IMR-90 (cell line): ENCODE data around the gene CTSS. TPM values are rescaled to one million over a fixed set of nuclear protein-coding genes. Genes with fewer than 3 reads are reported as not detected.

Experiments used
- ATAC-seq: fragments of 200-7000 bp; cut with Tn5 transposase; 2 replicates; pipeline ENCODE4 v1.9.1; 2020; ENCODE audit warnings: low read depth, mild to moderate bottlenecking, moderate library complexity
- BruUV-seq: library from RNA; stranded (reverse); fragments of 400-500 nt; replicated peaks from 2 replicates; lab custom pipeline; 2021; lab: Mats Ljungman, UMichigan
- CTCF ChIA-PET: fragments of 300-600 bp; formaldehyde crosslinking; extraction: SDS; loops from one replicate; lab custom pipeline; 2021; ENCODE audit warnings: antibody characterized with exemption; lab: Yijun Ruan, JAX
- POLR2A ChIA-PET: fragments of 300-600 bp; sonication (Branson Sonifier 250); formaldehyde crosslinking; loops from one replicate; lab custom pipeline; 2022; ENCODE audit warnings: antibody characterized with exemption; ENCODE audit not compliant: unreplicated experiment; lab: Charles Lee
- DNase-seq: peaks from one replicate; pipeline ENCODE4 v3.0.0; 2013
- H2AFZ ChIP-seq: replicated peaks from 2 replicates; pipeline ENCODE3; 2013; ENCODE audit warnings: low read length, mild to moderate bottlenecking; ENCODE audit not compliant: poor library complexity
- H2AK5ac ChIP-seq: 2 replicates; pipeline ENCODE4 v1.6.1; 2013; ENCODE audit warnings: low read depth, low read length, inconsistent platforms
- H2AK9ac ChIP-seq: replicated peaks from 2 replicates; pipeline ENCODE3; 2013; ENCODE audit warnings: mild to moderate bottlenecking, low read depth, low read length, moderate library complexity; ENCODE audit not compliant: poor library complexity
- H2BK120ac ChIP-seq: 2 replicates; pipeline ENCODE4 v1.6.1; 2013; ENCODE audit warnings: low read depth, low read length, inconsistent platforms
- H2BK15ac ChIP-seq: 3 replicates; pipeline ENCODE4 v1.6.1; 2013; ENCODE audit warnings: low read depth, low read length, inconsistent platforms
- H2BK20ac ChIP-seq: 2 replicates; pipeline ENCODE4 v1.6.1; 2013; ENCODE audit warnings: low read depth, mild to moderate bottlenecking, inconsistent platforms, low read length, moderate library complexity
- H2BK5ac ChIP-seq: 2 replicates; pipeline ENCODE4 v1.6.1; 2013; ENCODE audit warnings: mild to moderate bottlenecking, low read depth, low read length, inconsistent platforms; ENCODE audit not compliant: poor library complexity, severe bottlenecking
- H3K14ac ChIP-seq: replicated peaks from 2 replicates; pipeline ENCODE4 v1.6.1; 2013; ENCODE audit warnings: low read depth, low read length, inconsistent platforms
- H3K18ac ChIP-seq: 2 replicates; pipeline ENCODE4 v1.6.1; 2013; ENCODE audit warnings: low read depth, low read length, control low read depth
- H3K23ac ChIP-seq: 2 replicates; pipeline ENCODE4 v1.6.1; 2013; ENCODE audit warnings: low read depth, low read length, inconsistent platforms
- H3K27ac ChIP-seq: 2 replicates; pipeline ENCODE4 v1.5.1; 2013; ENCODE audit warnings: mild to moderate bottlenecking, control low read depth, low read length; ENCODE audit not compliant: insufficient read depth
- H3K27me3 ChIP-seq: 2 replicates; pipeline ENCODE4 v1.6.1; 2013; ENCODE audit warnings: low read length; ENCODE audit not compliant: control insufficient read depth, insufficient read depth
- H3K36me3 ChIP-seq: 2 replicates; pipeline ENCODE4 v1.6.1; 2013; ENCODE audit warnings: low read length, mixed read lengths; ENCODE audit not compliant: control insufficient read depth, insufficient read depth
- H3K4ac ChIP-seq: 2 replicates; pipeline ENCODE4 v1.6.1; 2013; ENCODE audit warnings: low read depth, low read length, inconsistent platforms
- H3K4me1 ChIP-seq: 2 replicates; pipeline ENCODE4 v1.6.1; 2013; ENCODE audit warnings: low read length, mixed read lengths; ENCODE audit not compliant: control insufficient read depth, insufficient read depth
- H3K4me2 ChIP-seq: 2 replicates; pipeline ENCODE4 v1.6.1; 2013; ENCODE audit warnings: low read depth, mild to moderate bottlenecking, control low read depth, low read length, moderate library complexity
- H3K4me3 ChIP-seq: 2 replicates; pipeline ENCODE4 v1.5.1; 2013; ENCODE audit warnings: low read depth, mild to moderate bottlenecking, control low read depth, low read length, moderate library complexity; ENCODE audit not compliant: insufficient read depth
- H3K56ac ChIP-seq: 2 replicates; pipeline ENCODE4 v1.6.1; 2013; ENCODE audit warnings: low read length, inconsistent platforms; ENCODE audit not compliant: insufficient read depth; ENCODE audit errors: extremely low read depth
- H3K79me1 ChIP-seq, 2 experiments: 2 replicates each; pipeline ENCODE4 v1.6.1; 2013; ENCODE audit warnings: low read length in 2 of 2, inconsistent platforms in 1 of 2, low read depth in 1 of 2
- H3K9ac ChIP-seq: 2 replicates; pipeline ENCODE4 v1.6.1; 2013; ENCODE audit warnings: low read depth, low read length, control low read depth
- H3K9me1 ChIP-seq: 2 replicates; pipeline ENCODE4 v1.6.1; 2013; ENCODE audit warnings: low read length, inconsistent platforms; ENCODE audit not compliant: insufficient read depth
- H3K9me3 ChIP-seq: 2 replicates; pipeline ENCODE4 v1.6.1; 2013; ENCODE audit warnings: low read length; ENCODE audit not compliant: control insufficient read depth, insufficient read depth
- H4K20me1 ChIP-seq: 2 replicates; pipeline ENCODE4 v1.6.1; 2013; ENCODE audit warnings: low read length, inconsistent platforms; ENCODE audit not compliant: insufficient read depth
- H4K5ac ChIP-seq: 2 replicates; pipeline ENCODE4 v1.6.1; 2013; ENCODE audit warnings: mild to moderate bottlenecking, low read depth, low read length, control low read depth
- H4K8ac ChIP-seq, 2 experiments: 2 replicates each; pipeline ENCODE4 v1.6.1; 2013; ENCODE audit warnings: low read depth in 2 of 2, low read length in 2 of 2, control low read depth in 1 of 2, inconsistent platforms in 1 of 2
- H4K91ac ChIP-seq: 2 replicates; pipeline ENCODE4 v1.6.1; 2013; ENCODE audit warnings: low read depth, low read length, inconsistent platforms; ENCODE audit not compliant: insufficient read depth
- CEBPB ChIP-seq: IDR thresholded peaks from 2 replicates; pipeline ENCODE4 v1.6.1; 2012; ENCODE audit warnings: low read depth, low read length, improper control_type of control experiment
- MAFK ChIP-seq: IDR thresholded peaks from 2 replicates; pipeline ENCODE4 v1.6.1; 2012; ENCODE audit warnings: low read depth, low read length, improper control_type of control experiment
- MXI1 ChIP-seq: IDR thresholded peaks from 2 replicates; pipeline ENCODE4 v1.6.1; 2012; ENCODE audit warnings: low read depth, mild to moderate bottlenecking, low read length, moderate library complexity, borderline replicate concordance
- NFE2L2 ChIP-seq: fragments of 150-350 bp; IDR thresholded peaks from 2 replicates; pipeline ENCODE4 v1.6.1; 2016; ENCODE audit warnings: low read depth, mild to moderate bottlenecking, low read length
- RAD21 ChIP-seq: IDR thresholded peaks from 2 replicates; pipeline ENCODE4 v1.6.1; 2012; ENCODE audit warnings: low read length, improper control_type of control experiment
- SMC3 ChIP-seq: fragments of 150-350 bp; IDR thresholded peaks from 2 replicates; pipeline ENCODE4 v1.6.1; 2016; ENCODE audit warnings: low read depth, mild to moderate bottlenecking, antibody characterized with exemption, low read length, moderate library complexity
- WGBS, 2 experiments: methylation state at CpG; one replicate each; pipeline versions ENCODE4 v1.1.5 to v1.1.7; 2013; ENCODE audit warnings: missing lambda C conversion rate in 2 of 2; ENCODE audit not compliant: insufficient read length in 1 of 2; ENCODE audit errors: extremely low coverage in 2 of 2; 5-methylcytosine and 5-hydroxymethylcytosine counted together
- dilution Hi-C: fragments of 300-500 bp; cut with HindIII; formaldehyde crosslinking; loops from one replicate; pipeline ENCODE4 v1.14.3; 2018; ENCODE audit warnings: low sequenced_read_pairs; ENCODE audit not compliant: unreplicated experiment
- in situ Hi-C: fragments of 300-500 bp; cut with MboI; formaldehyde crosslinking; loops from 3 replicates; pipeline ENCODE4 v1.14.3; 2019; ENCODE audit warnings: low sequenced_read_pairs, inconsistent platforms, mixed read lengths
- intact Hi-C: fragments of 100-400 bp; cut with micrococcal nuclease; formaldehyde crosslinking; loops from 2 replicates; pipeline ENCODE4 v1.10.0; 2022
- polyA plus RNA-seq, 3 experiments: library from polyadenylated mRNA; depleted of rRNA; stranded (reverse); fragments of >200 nt; gene quantifications; 2 replicates each; pipeline ENCODE4 v1.2.3, GENCODE V29; 2012; ENCODE audit warnings: low replicate concordance in 1 of 3
- total RNA-seq: library from RNA; depleted of rRNA; stranded (reverse); fragments of >200 nt; gene quantifications from 2 replicates; pipeline ENCODE4 v1.2.3, GENCODE V29; 2012

Gene CTSS
- total and polyA plus RNA-seq, 2 of the 4 experiments (the other 2 are of a cell fraction), result 0.18 to 0.48 TPM

DNA sequence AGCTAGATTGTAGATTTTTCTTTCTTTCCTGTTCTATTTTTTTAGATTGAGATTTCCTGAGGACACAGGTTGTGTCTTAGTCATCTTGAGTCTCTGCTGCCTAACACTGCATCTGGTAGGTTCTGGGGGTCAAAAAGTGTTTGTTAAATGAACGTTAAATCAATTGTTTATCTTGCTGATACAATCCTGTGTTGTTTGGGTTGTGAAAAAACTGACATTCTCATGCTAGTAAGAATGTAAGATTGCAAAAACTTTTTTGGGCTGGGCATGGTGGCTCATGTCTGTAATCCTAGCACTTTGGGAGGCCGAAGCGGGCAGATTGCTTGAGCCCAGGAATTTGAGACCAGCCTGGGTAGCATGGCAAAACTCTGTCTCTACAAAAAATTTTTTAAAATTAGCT, 39.1 kb upstream of the CTSS start:
- peaks cover 9% of the 10 kb centered on the region for H3K4me1 ChIP-seq
- no peak overlapping the region for H2BK120ac ChIP-seq
- intact Hi-C loops (no loop called here), in situ Hi-C loops (loop anchor here (10.0 kb wide), 1 partner anchor 240 kb away; no protein-coding TSS in a partner anchor), dilution Hi-C loops (no loop called here)
- peaks cover 3% of the 10 kb centered on the region; the same call in 1 of the 2 replicates for H3K9me1 ChIP-seq
- ChIA-PET POLR2A (no interaction called here), CTCF (interaction anchor here (1.4 kb wide), 1 partner anchor 8 kb away, joined by 5 read pairs; no protein-coding TSS in a partner anchor)
- H3K79me1 ChIP-seq, result no peaks in the 10 kb centered on the region; a peak in 1 of 4 replicates
- ATAC-seq (peak; percentile 50), DNase-seq (peak; percentile 70)
- H2BK20ac ChIP-seq, result no peak overlapping the region
- no peak overlapping the region for H4K5ac ChIP-seq
- H3K27ac ChIP-seq, result peak overlapping the region; percentile 47; the same call in 1 of the 2 replicates
- 0 out of 2 replicates have a peak, but pooled peaks cover 1% of the 10 kb centered on the region for H3K36me3 ChIP-seq
- TF ChIP-seq MXI1, result no peak
- TF ChIP-seq RAD21, result no peak
- TF ChIP-seq CEBPB, result no peak
- no peak for TF ChIP-seq SMC3
- no peak for TF ChIP-seq NFE2L2
- no peak for TF ChIP-seq MAFK
- no peaks in the 10 kb centered on the region for H3K27me3 ChIP-seq
- H4K8ac ChIP-seq, result no peak overlapping the region
- H3K56ac ChIP-seq, result no peak overlapping the region
- no peak overlapping the region for H3K4me3 ChIP-seq
- no peak overlapping the region for H3K9ac ChIP-seq
- no peaks in the 10 kb centered on the region for H3K9me3 ChIP-seq
- no peak overlapping the region for H2AK5ac ChIP-seq
- H3K4ac ChIP-seq, result no peak overlapping the region
- no peak overlapping the region for H3K23ac ChIP-seq
- no peak overlapping the region for H2BK5ac ChIP-seq
- no peak overlapping the region for H2AFZ ChIP-seq
- no peak overlapping the region for H4K91ac ChIP-seq
- no peak overlapping the region for H3K4me2 ChIP-seq
- H3K18ac ChIP-seq, result no peak overlapping the region
- H3K14ac ChIP-seq, result no peak overlapping the region
- no peak overlapping the region for H2AK9ac ChIP-seq
- WGBS, 2 experiments, result no CpG with 5 or more reads among the region's 3 CpGs
- no peak overlapping the region for H2BK15ac ChIP-seq
- H4K20me1 ChIP-seq, result no peaks in the 10 kb centered on the region
- BruUV-seq, result no TSS peak
